Adrenal gland (tissue), 5 donors: ENCODE measurements around the gene KIAA0040.

Source experiments
- CTCF ChIP-seq, 6 experiments: fragments of 450-650 bp in 4 of 6; fragments of 200-600 bp in 2 of 6; sonication (generic) in 1 of 6; IDR thresholded peaks; 1 replicate in 5 of 6; 2 replicates in 1 of 6; pipeline versions ENCODE4 v1.5.1 to v1.8.0; 2016 to 2021; ENCODE audit warnings: antibody characterized with exemption in 6 of 6, mild to moderate bottlenecking in 2 of 6, moderate library complexity in 1 of 6
- POLR2A ChIP-seq, 2 donors: fragments of 450-650 bp; IDR thresholded peaks; one replicate each; pipeline ENCODE4 v1.6.1; 2017; ENCODE audit warnings: antibody characterized with exemption in 2 of 2, mild to moderate bottlenecking in 2 of 2, moderate library complexity in 1 of 2
- donor health status: DM: no; HTN: no; CAD: no.

DNA sequence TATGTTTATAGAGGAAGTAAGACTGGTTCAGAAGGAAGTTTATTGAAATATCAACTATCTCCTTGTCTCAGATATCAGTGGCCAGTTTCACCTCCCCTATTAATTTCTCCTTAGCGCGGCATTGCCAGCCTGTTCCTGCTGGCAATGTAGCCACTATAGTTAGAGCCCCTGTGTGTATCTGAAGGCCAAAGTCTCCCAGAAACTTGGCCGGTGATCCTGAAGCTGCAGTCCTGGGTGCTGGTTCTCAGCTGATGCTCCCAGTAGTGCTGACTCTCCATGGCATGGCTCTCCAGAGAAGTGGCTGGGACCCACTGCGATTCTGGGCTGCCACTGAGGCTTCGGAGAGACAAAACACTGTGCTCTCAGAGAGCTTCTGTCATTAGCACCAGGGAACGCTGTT lies 65.0 kb downstream of the KIAA0040 start:
- TF ChIP-seq POLR2A (IDR thresholded peaks at IDR 0.05), result no peak
- TF ChIP-seq CTCF (IDR thresholded peaks at IDR 0.05), result no peak
